ENCODE measurements around the gene OR10A6. TPM values are rescaled to one million over a fixed set of nuclear protein-coding genes. Genes with fewer than 3 reads are reported as not detected.
A peak's percentile ranks its signal among the peaks of the same experiment; 100 is the strongest.

The OR10A6 gene
- total RNA-seq, 1 donor from 2014 or later: not detected

- Mint-ChIP-seq H3K36me3 (ENCODE audit: unreplicated experiment) (no peaks in the 10 kb centered on the region), H3K27me3 (ENCODE audit: unreplicated experiment) (no peaks in the 10 kb centered on the region), H3K27ac (ENCODE audit: unreplicated experiment) (peak overlapping the region; percentile 74), H3K9me3 (ENCODE audit: unreplicated experiment) (no peaks in the 10 kb centered on the region), H3K4me3 (ENCODE audit: unreplicated experiment) (no peak overlapping the region), H3K4me1 (ENCODE audit: unreplicated experiment) (peaks cover 74% of the 10 kb centered on the region)
- TF ChIP-seq CTCF (IDR thresholded peaks at IDR 0.05): no peak
- no peak for DNase-seq (ENCODE audit: extremely low spot score, unreplicated experiment)
Observed at GRCh38 chr11:7969756-7970646, 38.9 kb upstream of the OR10A6 start.

- no peak for DNase-seq (ENCODE audit: extremely low spot score, unreplicated experiment)
- peak overlapping the region; percentile 74 for H3K27ac Mint-ChIP-seq (ENCODE audit: unreplicated experiment)
Observed at GRCh38 chr11:7968686-7969085, 37.6 kb upstream of the OR10A6 start.

GRCh38 chr11:7967826-7968225, 36.8 kb upstream of the OR10A6 start:
- no peaks in the 10 kb centered on the region for H3K36me3 Mint-ChIP-seq (ENCODE audit: unreplicated experiment)
- H3K27ac Mint-ChIP-seq (ENCODE audit: unreplicated experiment): peak overlapping the region; percentile 74
- no peak for TF ChIP-seq CTCF (IDR thresholded peaks at IDR 0.05)
- H3K4me1 Mint-ChIP-seq (ENCODE audit: unreplicated experiment): peaks cover 75% of the 10 kb centered on the region
- no peaks in the 10 kb centered on the region for H3K27me3 Mint-ChIP-seq (ENCODE audit: unreplicated experiment)
- DNase-seq (ENCODE audit: extremely low spot score, unreplicated experiment): no peak
- H3K9me3 Mint-ChIP-seq (ENCODE audit: unreplicated experiment): no peaks in the 10 kb centered on the region
- no peak overlapping the region for H3K4me3 Mint-ChIP-seq (ENCODE audit: unreplicated experiment)

More at GRCh38 chr11:7968686-7969085, 37.6 kb upstream of the OR10A6 start:
- TF ChIP-seq CTCF (IDR thresholded peaks at IDR 0.05): no peak
- no peak overlapping the region for H3K4me3 Mint-ChIP-seq (ENCODE audit: unreplicated experiment)
- no peaks in the 10 kb centered on the region for H3K27me3 Mint-ChIP-seq (ENCODE audit: unreplicated experiment)
- H3K9me3 Mint-ChIP-seq (ENCODE audit: unreplicated experiment): no peaks in the 10 kb centered on the region
- H3K4me1 Mint-ChIP-seq (ENCODE audit: unreplicated experiment): peaks cover 79% of the 10 kb centered on the region
- no peaks in the 10 kb centered on the region for H3K36me3 Mint-ChIP-seq (ENCODE audit: unreplicated experiment)

- TF ChIP-seq CTCF (IDR thresholded peaks at IDR 0.05): no peak
- Mint-ChIP-seq H3K27ac (ENCODE audit: unreplicated experiment) (no peak overlapping the region), H3K4me1 (ENCODE audit: unreplicated experiment) (peaks cover 68% of the 10 kb centered on the region), H3K9me3 (ENCODE audit: unreplicated experiment) (no peaks in the 10 kb centered on the region), H3K36me3 (ENCODE audit: unreplicated experiment) (no peaks in the 10 kb centered on the region), H3K27me3 (ENCODE audit: unreplicated experiment) (no peaks in the 10 kb centered on the region), H3K4me3 (ENCODE audit: unreplicated experiment) (no peak overlapping the region)
- DNase-seq (ENCODE audit: extremely low spot score, unreplicated experiment): no peak
Observed at GRCh38 chr11:7967097-7967496, 36.0 kb upstream of the OR10A6 start.

GRCh38 chr11:7965386-7965785, 34.3 kb upstream of the OR10A6 start, which contains the start of gene NLRP10:
TSS of gene NLRP10 (minus strand) at chr11:7965447. CDS start at chr11:7963495, 1,952 bp downstream.
- H3K4me1 Mint-ChIP-seq (ENCODE audit: unreplicated experiment): peaks cover 55% of the 10 kb centered on the region
- no peak for TF ChIP-seq CTCF (IDR thresholded peaks at IDR 0.05)
- no peak within 1 kb of the TSS for H3K4me3 Mint-ChIP-seq (ENCODE audit: unreplicated experiment)
- H3K36me3 Mint-ChIP-seq (ENCODE audit: unreplicated experiment): no peaks in the 10 kb centered on the region
- no peak for DNase-seq (ENCODE audit: extremely low spot score, unreplicated experiment)
- H3K27ac Mint-ChIP-seq (ENCODE audit: unreplicated experiment): peak within 1 kb of the TSS; percentile 84
- H3K27me3 Mint-ChIP-seq (ENCODE audit: unreplicated experiment): no peaks in the 10 kb centered on the region
- H3K9me3 Mint-ChIP-seq (ENCODE audit: unreplicated experiment): no peaks in the 10 kb centered on the region
